IMR-90 (cell line): ENCODE data around the gene DHRS7C. TPM values are rescaled to one million over a fixed set of nuclear protein-coding genes. Genes with fewer than 3 reads are reported as not detected.

Source experiments
- ATAC-seq: fragments of 200-7000 bp; cut with Tn5 transposase; 2 replicates; pipeline ENCODE4 v1.9.1; 2020; ENCODE audit warnings: low read depth, mild to moderate bottlenecking, moderate library complexity
- BruUV-seq: library from RNA; stranded (reverse); fragments of 400-500 nt; replicated peaks from 2 replicates; lab custom pipeline; 2021; lab: Mats Ljungman, UMichigan
- CTCF ChIA-PET: fragments of 300-600 bp; formaldehyde crosslinking; extraction: SDS; loops from one replicate; lab custom pipeline; 2021; ENCODE audit warnings: antibody characterized with exemption; lab: Yijun Ruan, JAX
- POLR2A ChIA-PET: fragments of 300-600 bp; sonication (Branson Sonifier 250); formaldehyde crosslinking; loops from one replicate; lab custom pipeline; 2022; ENCODE audit warnings: antibody characterized with exemption; ENCODE audit not compliant: unreplicated experiment; lab: Charles Lee
- DNase-seq: peaks from one replicate; pipeline ENCODE4 v3.0.0; 2013
- H2AFZ ChIP-seq: replicated peaks from 2 replicates; pipeline ENCODE3; 2013; ENCODE audit warnings: low read length, mild to moderate bottlenecking; ENCODE audit not compliant: poor library complexity
- H2AK5ac ChIP-seq: 2 replicates; pipeline ENCODE4 v1.6.1; 2013; ENCODE audit warnings: low read depth, low read length, inconsistent platforms
- H2AK9ac ChIP-seq: replicated peaks from 2 replicates; pipeline ENCODE3; 2013; ENCODE audit warnings: mild to moderate bottlenecking, low read depth, low read length, moderate library complexity; ENCODE audit not compliant: poor library complexity
- H2BK120ac ChIP-seq: 2 replicates; pipeline ENCODE4 v1.6.1; 2013; ENCODE audit warnings: low read depth, low read length, inconsistent platforms
- H2BK15ac ChIP-seq: 3 replicates; pipeline ENCODE4 v1.6.1; 2013; ENCODE audit warnings: low read depth, low read length, inconsistent platforms
- H2BK20ac ChIP-seq: 2 replicates; pipeline ENCODE4 v1.6.1; 2013; ENCODE audit warnings: low read depth, mild to moderate bottlenecking, inconsistent platforms, low read length, moderate library complexity
- H2BK5ac ChIP-seq: 2 replicates; pipeline ENCODE4 v1.6.1; 2013; ENCODE audit warnings: mild to moderate bottlenecking, low read depth, low read length, inconsistent platforms; ENCODE audit not compliant: poor library complexity, severe bottlenecking
- H3K14ac ChIP-seq: replicated peaks from 2 replicates; pipeline ENCODE4 v1.6.1; 2013; ENCODE audit warnings: low read depth, low read length, inconsistent platforms
- H3K18ac ChIP-seq: 2 replicates; pipeline ENCODE4 v1.6.1; 2013; ENCODE audit warnings: low read depth, low read length, control low read depth
- H3K23ac ChIP-seq: 2 replicates; pipeline ENCODE4 v1.6.1; 2013; ENCODE audit warnings: low read depth, low read length, inconsistent platforms
- H3K27ac ChIP-seq: 2 replicates; pipeline ENCODE4 v1.5.1; 2013; ENCODE audit warnings: mild to moderate bottlenecking, control low read depth, low read length; ENCODE audit not compliant: insufficient read depth
- H3K27me3 ChIP-seq: 2 replicates; pipeline ENCODE4 v1.6.1; 2013; ENCODE audit warnings: low read length; ENCODE audit not compliant: control insufficient read depth, insufficient read depth
- H3K36me3 ChIP-seq: 2 replicates; pipeline ENCODE4 v1.6.1; 2013; ENCODE audit warnings: low read length, mixed read lengths; ENCODE audit not compliant: control insufficient read depth, insufficient read depth
- H3K4ac ChIP-seq: 2 replicates; pipeline ENCODE4 v1.6.1; 2013; ENCODE audit warnings: low read depth, low read length, inconsistent platforms
- H3K4me1 ChIP-seq: 2 replicates; pipeline ENCODE4 v1.6.1; 2013; ENCODE audit warnings: low read length, mixed read lengths; ENCODE audit not compliant: control insufficient read depth, insufficient read depth
- H3K4me2 ChIP-seq: 2 replicates; pipeline ENCODE4 v1.6.1; 2013; ENCODE audit warnings: low read depth, mild to moderate bottlenecking, control low read depth, low read length, moderate library complexity
- H3K4me3 ChIP-seq: 2 replicates; pipeline ENCODE4 v1.5.1; 2013; ENCODE audit warnings: low read depth, mild to moderate bottlenecking, control low read depth, low read length, moderate library complexity; ENCODE audit not compliant: insufficient read depth
- H3K56ac ChIP-seq: 2 replicates; pipeline ENCODE4 v1.6.1; 2013; ENCODE audit warnings: low read length, inconsistent platforms; ENCODE audit not compliant: insufficient read depth; ENCODE audit errors: extremely low read depth
- H3K79me1 ChIP-seq, 2 experiments: 2 replicates each; pipeline ENCODE4 v1.6.1; 2013; ENCODE audit warnings: low read length in 2 of 2, inconsistent platforms in 1 of 2, low read depth in 1 of 2
- H3K9ac ChIP-seq: 2 replicates; pipeline ENCODE4 v1.6.1; 2013; ENCODE audit warnings: low read depth, low read length, control low read depth
- H3K9me1 ChIP-seq: 2 replicates; pipeline ENCODE4 v1.6.1; 2013; ENCODE audit warnings: low read length, inconsistent platforms; ENCODE audit not compliant: insufficient read depth
- H3K9me3 ChIP-seq: 2 replicates; pipeline ENCODE4 v1.6.1; 2013; ENCODE audit warnings: low read length; ENCODE audit not compliant: control insufficient read depth, insufficient read depth
- H4K20me1 ChIP-seq: 2 replicates; pipeline ENCODE4 v1.6.1; 2013; ENCODE audit warnings: low read length, inconsistent platforms; ENCODE audit not compliant: insufficient read depth
- H4K5ac ChIP-seq: 2 replicates; pipeline ENCODE4 v1.6.1; 2013; ENCODE audit warnings: mild to moderate bottlenecking, low read depth, low read length, control low read depth
- H4K8ac ChIP-seq, 2 experiments: 2 replicates each; pipeline ENCODE4 v1.6.1; 2013; ENCODE audit warnings: low read depth in 2 of 2, low read length in 2 of 2, control low read depth in 1 of 2, inconsistent platforms in 1 of 2
- H4K91ac ChIP-seq: 2 replicates; pipeline ENCODE4 v1.6.1; 2013; ENCODE audit warnings: low read depth, low read length, inconsistent platforms; ENCODE audit not compliant: insufficient read depth
- CHD1 ChIP-seq: IDR thresholded peaks from 2 replicates; pipeline ENCODE4 v1.6.1; 2012; ENCODE audit warnings: low read depth, low read length, improper control_type of control experiment
- FOS ChIP-seq: fragments of 150-350 bp; IDR thresholded peaks from 2 replicates; pipeline ENCODE4 v1.6.1; 2016; ENCODE audit warnings: low read depth, low read length
- MAFK ChIP-seq: IDR thresholded peaks from 2 replicates; pipeline ENCODE4 v1.6.1; 2012; ENCODE audit warnings: low read depth, low read length, improper control_type of control experiment
- RAD21 ChIP-seq: IDR thresholded peaks from 2 replicates; pipeline ENCODE4 v1.6.1; 2012; ENCODE audit warnings: low read length, improper control_type of control experiment
- SMC3 ChIP-seq: fragments of 150-350 bp; IDR thresholded peaks from 2 replicates; pipeline ENCODE4 v1.6.1; 2016; ENCODE audit warnings: low read depth, mild to moderate bottlenecking, antibody characterized with exemption, low read length, moderate library complexity
- WGBS, 2 experiments: methylation state at CpG; one replicate each; pipeline versions ENCODE4 v1.1.5 to v1.1.7; 2013; ENCODE audit warnings: missing lambda C conversion rate in 2 of 2; ENCODE audit not compliant: insufficient read length in 1 of 2; ENCODE audit errors: extremely low coverage in 2 of 2; 5-methylcytosine and 5-hydroxymethylcytosine counted together
- dilution Hi-C: fragments of 300-500 bp; cut with HindIII; formaldehyde crosslinking; loops from one replicate; pipeline ENCODE4 v1.14.3; 2018; ENCODE audit warnings: low sequenced_read_pairs; ENCODE audit not compliant: unreplicated experiment
- in situ Hi-C: fragments of 300-500 bp; cut with MboI; formaldehyde crosslinking; loops from 3 replicates; pipeline ENCODE4 v1.14.3; 2019; ENCODE audit warnings: low sequenced_read_pairs, inconsistent platforms, mixed read lengths
- intact Hi-C: fragments of 100-400 bp; cut with micrococcal nuclease; formaldehyde crosslinking; loops from 2 replicates; pipeline ENCODE4 v1.10.0; 2022
- polyA plus RNA-seq, 3 experiments: library from polyadenylated mRNA; depleted of rRNA; stranded (reverse); fragments of >200 nt; gene quantifications; 2 replicates each; pipeline ENCODE4 v1.2.3, GENCODE V29; 2012; ENCODE audit warnings: low replicate concordance in 1 of 3
- total RNA-seq: library from RNA; depleted of rRNA; stranded (reverse); fragments of >200 nt; gene quantifications from 2 replicates; pipeline ENCODE4 v1.2.3, GENCODE V29; 2012
- TF ChIP-seq, protein P1 (sequence below): fragments of 150-350 bp; IDR thresholded peaks from 2 replicates; pipeline ENCODE4 v1.6.1; 2016; ENCODE audit warnings: low read depth, mild to moderate bottlenecking, low read length, moderate library complexity, borderline replicate concordance
- TF ChIP-seq, protein P2 (sequence below): fragments of 150-350 bp; IDR thresholded peaks from 2 replicates; pipeline ENCODE4 v1.6.1; 2017; ENCODE audit warnings: mild to moderate bottlenecking, antibody characterized with exemption, low read length, low read depth

Gene DHRS7C
- total and polyA plus RNA-seq, 2 of the 4 experiments (the other 2 are of a cell fraction): not detected

DNA sequence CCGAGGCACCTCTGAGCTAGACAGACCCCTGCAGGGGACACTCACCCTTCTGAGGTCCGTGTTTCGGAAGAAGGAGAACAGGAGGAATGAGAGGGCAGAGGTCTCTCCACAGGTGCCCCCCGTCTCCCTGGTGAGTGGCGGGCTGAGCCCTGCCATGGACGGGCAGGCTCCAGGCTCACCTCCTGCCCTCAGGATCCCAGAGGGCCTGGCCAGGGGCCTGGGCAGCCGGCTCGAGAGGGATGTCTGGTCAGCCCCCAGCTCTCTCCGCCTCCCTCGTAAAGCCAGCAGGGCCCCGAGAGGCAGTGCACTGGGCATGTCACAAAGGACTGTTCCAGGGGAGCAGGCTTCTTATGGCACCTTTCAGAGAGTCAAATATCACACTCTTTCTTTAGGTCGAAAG, 62.8 kb downstream of the DHRS7C start:
- intact Hi-C loops (no loop called here), dilution Hi-C loops (no loop called here), in situ Hi-C loops (loop anchor here (10.0 to 25.0 kb wide), 2 partner anchors 56 to 884 kb away; no protein-coding TSS in a partner anchor)
- no TSS peak for BruUV-seq
- Histone ChIP-seq H3K36me3 (no peaks in the 10 kb centered on the region), H3K9me1 (no peaks in the 10 kb centered on the region), H3K79me1 (no peaks in the 10 kb centered on the region), H3K4ac (no peak overlapping the region), H4K8ac (no peak overlapping the region), H3K9me3 (no peaks in the 10 kb centered on the region), H4K20me1 (no peaks in the 10 kb centered on the region), H3K4me3 (no peak overlapping the region), H2BK15ac (no peak overlapping the region), H3K9ac (no peak overlapping the region), H3K18ac (no peak overlapping the region), H3K14ac (no peak overlapping the region), H2AK5ac (no peak overlapping the region), H3K23ac (no peak overlapping the region), H3K27me3 (peaks cover 3% of the 10 kb centered on the region; the same call in 1 of the 2 replicates), H3K4me1 (no peaks in the 10 kb centered on the region), H4K5ac (no peak overlapping the region), H4K91ac (no peak overlapping the region), H3K27ac (no peak overlapping the region), H2AK9ac (no peak overlapping the region), H2AFZ (no peak overlapping the region), H2BK120ac (no peak overlapping the region), H2BK20ac (no peak overlapping the region), H3K4me2 (no peak overlapping the region), H2BK5ac (no peak overlapping the region), H3K56ac (no peak overlapping the region)
- TF ChIP-seq FOS (no peak), MAFK (no peak), SMC3 (no peak), RAD21 (no peak), CHD1 (no peak)
- TF ChIP-seq, protein P1, sequence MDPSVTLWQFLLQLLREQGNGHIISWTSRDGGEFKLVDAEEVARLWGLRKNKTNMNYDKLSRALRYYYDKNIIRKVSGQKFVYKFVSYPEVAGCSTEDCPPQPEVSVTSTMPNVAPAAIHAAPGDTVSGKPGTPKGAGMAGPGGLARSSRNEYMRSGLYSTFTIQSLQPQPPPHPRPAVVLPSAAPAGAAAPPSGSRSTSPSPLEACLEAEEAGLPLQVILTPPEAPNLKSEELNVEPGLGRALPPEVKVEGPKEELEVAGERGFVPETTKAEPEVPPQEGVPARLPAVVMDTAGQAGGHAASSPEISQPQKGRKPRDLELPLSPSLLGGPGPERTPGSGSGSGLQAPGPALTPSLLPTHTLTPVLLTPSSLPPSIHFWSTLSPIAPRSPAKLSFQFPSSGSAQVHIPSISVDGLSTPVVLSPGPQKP: no peak
- TF ChIP-seq, protein P2, sequence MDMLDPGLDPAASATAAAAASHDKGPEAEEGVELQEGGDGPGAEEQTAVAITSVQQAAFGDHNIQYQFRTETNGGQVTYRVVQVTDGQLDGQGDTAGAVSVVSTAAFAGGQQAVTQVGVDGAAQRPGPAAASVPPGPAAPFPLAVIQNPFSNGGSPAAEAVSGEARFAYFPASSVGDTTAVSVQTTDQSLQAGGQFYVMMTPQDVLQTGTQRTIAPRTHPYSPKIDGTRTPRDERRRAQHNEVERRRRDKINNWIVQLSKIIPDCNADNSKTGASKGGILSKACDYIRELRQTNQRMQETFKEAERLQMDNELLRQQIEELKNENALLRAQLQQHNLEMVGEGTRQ: no peak
- ChIA-PET CTCF (interaction anchor here (0.7 to 0.9 kb wide), 4 partner anchors 180 to 240 kb away, joined by 3 to 6 read pairs (median 5); no protein-coding TSS in a partner anchor), POLR2A (no interaction called here)
- ATAC-seq (no peak), DNase-seq (no peak)
- WGBS, 2 experiments: 50% methylated on average over 1 of the region's 12 CpGs; no CpG with 5 or more reads in 1 of the 2 experiments
